GM12878 (cell line): Measurements from ENCODE around the gene CTXND1. TPM values are rescaled to one million over a fixed set of nuclear protein-coding genes. Genes with fewer than 3 reads are reported as not detected.

ENCODE experiments used
- ATAC-seq: fragments of 200-7000 bp; cut with Tn5 transposase; 3 replicates; pipeline ENCODE4 v1.9.1; 2020; ENCODE audit warnings: mild to moderate bottlenecking, moderate library complexity
- BruUV-seq: library from RNA; stranded (reverse); fragments of 400-500 nt; replicated peaks from 2 replicates; lab custom pipeline; 2021; lab: Mats Ljungman, UMichigan
- CTCF ChIA-PET: fragments of 300-600 bp; sonication (Branson Sonifier 250); formaldehyde crosslinking; extraction: SDS; loops from one replicate; lab custom pipeline; 2021; ENCODE audit warnings: inconsistent platforms; lab: Yijun Ruan, JAX
- POLR2A ChIA-PET: fragments of 350-600 bp; formaldehyde crosslinking; extraction: SDS; loops from one replicate; lab custom pipeline; 2021; ENCODE audit warnings: inconsistent platforms; lab: Charles Lee
- RAD21 ChIA-PET: fragments of 300-600 bp; sonication (Branson Sonifier 250); formaldehyde crosslinking; loops from one replicate; lab custom pipeline; 2023; ENCODE audit warnings: antibody characterized with exemption; ENCODE audit not compliant: unreplicated experiment; lab: Charles Lee
- SMC1A ChIA-PET: fragments of 300-600 bp; sonication (Branson Sonifier 250); formaldehyde crosslinking; loops from one replicate; lab custom pipeline; 2023; ENCODE audit not compliant: unreplicated experiment, uncharacterized antibody; lab: Charles Lee
- DNase-seq: peaks from one replicate; pipeline ENCODE4 v3.0.0-alpha.2; 2011; ENCODE audit warnings: low read depth, low spot score
- FAIRE-seq: peaks from 3 replicates; lab custom pipeline; 2011; peaks lifted over from hg19 to GRCh38; lab: Jason Lieb, UNC
- H2AFZ ChIP-seq: 2 replicates; pipeline ENCODE4 v1.6.0; 2011; ENCODE audit warnings: low read depth, low read length, control low read depth; ENCODE audit not compliant: control insufficient read depth
- H3K27ac ChIP-seq: 2 replicates; pipeline ENCODE4 v1.5.1; 2011; ENCODE audit warnings: control low read depth; ENCODE audit not compliant: control insufficient read depth, insufficient read depth
- H3K27me3 ChIP-seq, 2 experiments: replicated peaks in 1 of 2; 2 replicates each; pipeline versions ENCODE4 v1.6.0 to v1.6.1; 2011; ENCODE audit warnings: low read length in 1 of 2; ENCODE audit not compliant: control insufficient read depth in 2 of 2, insufficient read depth in 2 of 2
- H3K36me3 ChIP-seq, 2 experiments: 2 replicates each; pipeline ENCODE4 v1.5.1; 2011; ENCODE audit warnings: low read length in 1 of 2; ENCODE audit not compliant: control insufficient read depth in 2 of 2, insufficient read depth in 2 of 2
- H3K4me1 ChIP-seq: 2 replicates; pipeline ENCODE4 v1.6.1; 2011; ENCODE audit warnings: mild to moderate bottlenecking, low read length, moderate library complexity, mixed read lengths; ENCODE audit not compliant: control insufficient read depth, insufficient read depth
- H3K4me2 ChIP-seq: 2 replicates; pipeline ENCODE4 v1.6.0; 2011; ENCODE audit warnings: control low read depth; ENCODE audit not compliant: control insufficient read depth, insufficient read depth
- H3K4me3 ChIP-seq: fragments of 200-600 bp; sonication (generic); 2 replicates; pipeline ENCODE4 v1.5.1; 2016
- H3K79me2 ChIP-seq: 2 replicates; pipeline ENCODE4 v1.6.0; 2011; ENCODE audit warnings: low read length; ENCODE audit not compliant: control insufficient read depth, insufficient read depth
- H3K9ac ChIP-seq: 2 replicates; pipeline ENCODE4 v1.8.0; 2011; ENCODE audit warnings: low read length, control low read depth, mixed read lengths; ENCODE audit not compliant: control insufficient read depth, insufficient read depth
- H3K9me3 ChIP-seq: replicated peaks from 3 replicates; pipeline ENCODE4 v1.5.1; 2011; ENCODE audit warnings: mild to moderate bottlenecking, low read length; ENCODE audit not compliant: control insufficient read depth, insufficient read depth
- H4K20me1 ChIP-seq: 2 replicates; pipeline ENCODE4 v1.6.0; 2011; ENCODE audit not compliant: control insufficient read depth, insufficient read depth
- CHD4 ChIP-seq: fragments of 200-600 bp; sonication (generic); IDR thresholded peaks from 2 replicates; pipeline ENCODE4 v1.6.1; 2016; ENCODE audit warnings: mild to moderate bottlenecking
- EGR1 ChIP-seq, 2 experiments: IDR thresholded peaks; 1 replicate in 1 of 2; 2 replicates in 1 of 2; pipeline ENCODE4 v1.6.1; 2011 to 2012; ENCODE audit warnings: low read depth in 2 of 2, low read length in 2 of 2, borderline replicate concordance in 1 of 2, mild to moderate bottlenecking in 1 of 2, moderate library complexity in 1 of 2
- EZH2 ChIP-seq: IDR thresholded peaks from 2 replicates; pipeline ENCODE4 v1.6.1; 2012; ENCODE audit warnings: low read depth, mild to moderate bottlenecking, control low read depth, inconsistent platforms, low read length, borderline replicate concordance; ENCODE audit not compliant: control insufficient read depth
- HDAC6 ChIP-seq: fragments of 200-600 bp; sonication (generic); IDR thresholded peaks from one replicate; pipeline ENCODE4 v1.8.0; 2017; ENCODE audit warnings: antibody characterized with exemption; ENCODE audit not compliant: unreplicated experiment
- NFIC ChIP-seq: IDR thresholded peaks from 2 replicates; pipeline ENCODE4 v1.6.1; 2012; ENCODE audit warnings: low read depth, mild to moderate bottlenecking, inconsistent platforms, low read length, moderate library complexity
- NFYA ChIP-seq: IDR thresholded peaks from 2 replicates; pipeline ENCODE4 v1.6.1; 2011; ENCODE audit warnings: low read depth, mild to moderate bottlenecking, low read length, improper control_type of control experiment, borderline replicate concordance
- PML ChIP-seq: IDR thresholded peaks from 2 replicates; pipeline ENCODE4 v1.6.1; 2012; ENCODE audit warnings: low read length, inconsistent platforms
- POLR2AphosphoS2 ChIP-seq: IDR thresholded peaks from 2 replicates; pipeline ENCODE4 v1.6.1; 2011; ENCODE audit warnings: low read depth, mild to moderate bottlenecking, low read length, improper control_type of control experiment, moderate library complexity
- RAD51 ChIP-seq: fragments of 450-650 bp; IDR thresholded peaks from 2 replicates; pipeline ENCODE4 v1.6.1; 2016; ENCODE audit warnings: moderate library complexity, mild to moderate bottlenecking, inconsistent platforms
- SMC3 ChIP-seq: IDR thresholded peaks from 2 replicates; pipeline ENCODE4 v1.6.1; 2011; ENCODE audit warnings: low read length, improper control_type of control experiment, borderline replicate concordance
- WGBS: methylation state at CpG from one replicate; pipeline ENCODE4 v1.1.6; 2016; ENCODE audit warnings: low lambda C conversion rate; ENCODE audit not compliant: insufficient replicate concordance, insufficient coverage; ENCODE audit errors: missing lambda C conversion rate; 5-methylcytosine and 5-hydroxymethylcytosine counted together
- in situ Hi-C: fragments of 300-500 bp; cut with MboI; formaldehyde crosslinking; loops from 9 replicates; pipeline ENCODE4 v1.14.3; 2018; ENCODE audit warnings: mixed read lengths
- intact Hi-C: fragments of 100-400 bp; cut with micrococcal nuclease; formaldehyde crosslinking; loops from one replicate; pipeline ENCODE4 v1.14.2; 2022; ENCODE audit not compliant: unreplicated experiment
- polyA plus RNA-seq, 11 experiments: library from polyadenylated mRNA; depleted of rRNA in 4 of 11; unstranded in 6 of 11; stranded (reverse) in 5 of 11; fragments of >200 nt; fragmentation: Nextera tagmentation in 4 of 11; fragmentation: Illumina TruSeq in 1 of 11; extraction: Ambion mirVana in 4 of 11; extraction: Trizol in 1 of 11; gene quantifications; 1 replicate in 1 of 11; 2 replicates in 10 of 11; pipeline versions ENCODE4 v1.2.1 to v1.2.3, GENCODE V29; 2011 to 2016; ENCODE audit warnings: inconsistent platforms in 2 of 11, missing spikeins in 2 of 11, low read depth in 1 of 11
- total RNA-seq, 4 experiments: library from RNA; depleted of rRNA in 3 of 4; stranded (reverse); fragments of >200 nt in 3 of 4; fragmentation: Illumina TruSeq in 1 of 4; extraction: Trizol in 1 of 4; gene quantifications; 2 replicates each; pipeline versions ENCODE4 v1.2.1 to v1.2.3, GENCODE V29; 2013 to 2021
- TF ChIP-seq, protein P1 (sequence below): fragments of 450-650 bp; IDR thresholded peaks from 2 replicates; pipeline ENCODE4 v1.6.1; 2016; ENCODE audit warnings: mild to moderate bottlenecking
- TF ChIP-seq, protein P2 (sequence below): fragments of 450-650 bp; IDR thresholded peaks from 2 replicates; pipeline ENCODE4 v1.6.1; 2016; ENCODE audit warnings: mild to moderate bottlenecking
- TF ChIP-seq, protein P3 (sequence below): IDR thresholded peaks from 2 replicates; pipeline ENCODE4 v1.6.1; 2011; ENCODE audit warnings: borderline replicate concordance, low read depth, mild to moderate bottlenecking, moderate library complexity, mixed read lengths, low read length; ENCODE audit not compliant: insufficient read depth; ENCODE audit errors: extremely low read length

Gene CTXND1
- total and polyA plus RNA-seq, 10 of the 15 experiments (the other 5 are each of a cell fraction or from before 2014, with no cell fraction given), result under 0.01 to 0.03 (median 0.02) TPM; not detected in 7

DNA sequence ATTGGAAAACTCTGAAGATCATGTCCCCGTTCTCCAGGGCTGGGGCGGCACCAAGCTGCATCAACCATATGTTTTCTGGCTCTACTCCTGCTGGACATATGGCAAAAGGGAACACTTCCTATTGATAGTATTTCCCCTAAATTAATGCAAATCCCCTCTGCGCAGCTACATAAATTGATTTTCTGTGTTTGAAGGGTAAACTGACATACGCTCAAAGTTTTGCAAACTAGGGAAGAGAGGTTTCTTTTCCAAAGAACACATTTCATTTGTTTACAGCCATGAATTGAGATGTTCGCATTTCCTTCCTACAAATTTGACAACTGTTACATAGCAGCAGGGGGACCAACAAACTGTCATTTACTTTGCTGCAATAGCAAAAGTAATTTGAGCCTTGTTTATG, 35.9 kb downstream of the CTXND1 start:
- DNase-seq, result no peak
- Histone ChIP-seq H3K79me2 (no peaks in the 10 kb centered on the region), H3K4me1 (peaks cover 3% of the 10 kb centered on the region), H3K9me3 (no peaks in the 10 kb centered on the region)
- ChIA-PET RAD21 (no interaction called here), POLR2A (no interaction called here)
- no peak for ATAC-seq
- in situ Hi-C loops (no loop called here), intact Hi-C loops (no loop called here)
- no peak for FAIRE-seq
- TF ChIP-seq EGR1 (IDR thresholded peaks at IDR 0.05; ENCODE audit: borderline replicate concordance in 1 of 2, low read depth in 2 of 2, low read length in 2 of 2) (no peak), NFIC (no peak), POLR2AphosphoS2 (no peak), HDAC6 (no peak), PML (no peak), EZH2 (no peak), SMC3 (no peak), CHD4 (no peak), NFYA (no peak), RAD51 (no peak)
- TF ChIP-seq, protein P1, sequence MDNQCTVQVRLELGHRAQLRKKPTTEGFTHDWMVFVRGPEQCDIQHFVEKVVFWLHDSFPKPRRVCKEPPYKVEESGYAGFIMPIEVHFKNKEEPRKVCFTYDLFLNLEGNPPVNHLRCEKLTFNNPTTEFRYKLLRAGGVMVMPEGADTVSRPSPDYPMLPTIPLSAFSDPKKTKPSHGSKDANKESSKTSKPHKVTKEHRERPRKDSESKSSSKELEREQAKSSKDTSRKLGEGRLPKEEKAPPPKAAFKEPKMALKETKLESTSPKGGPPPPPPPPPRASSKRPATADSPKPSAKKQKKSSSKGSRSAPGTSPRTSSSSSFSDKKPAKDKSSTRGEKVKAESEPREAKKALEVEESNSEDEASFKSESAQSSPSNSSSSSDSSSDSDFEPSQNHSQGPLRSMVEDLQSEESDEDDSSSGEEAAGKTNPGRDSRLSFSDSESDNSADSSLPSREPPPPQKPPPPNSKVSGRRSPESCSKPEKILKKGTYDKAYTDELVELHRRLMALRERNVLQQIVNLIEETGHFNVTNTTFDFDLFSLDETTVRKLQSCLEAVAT, result no peak
- TF ChIP-seq, protein P2, sequence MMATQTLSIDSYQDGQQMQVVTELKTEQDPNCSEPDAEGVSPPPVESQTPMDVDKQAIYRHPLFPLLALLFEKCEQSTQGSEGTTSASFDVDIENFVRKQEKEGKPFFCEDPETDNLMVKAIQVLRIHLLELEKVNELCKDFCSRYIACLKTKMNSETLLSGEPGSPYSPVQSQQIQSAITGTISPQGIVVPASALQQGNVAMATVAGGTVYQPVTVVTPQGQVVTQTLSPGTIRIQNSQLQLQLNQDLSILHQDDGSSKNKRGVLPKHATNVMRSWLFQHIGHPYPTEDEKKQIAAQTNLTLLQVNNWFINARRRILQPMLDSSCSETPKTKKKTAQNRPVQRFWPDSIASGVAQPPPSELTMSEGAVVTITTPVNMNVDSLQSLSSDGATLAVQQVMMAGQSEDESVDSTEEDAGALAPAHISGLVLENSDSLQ, result no peak
- TF ChIP-seq, protein P3, sequence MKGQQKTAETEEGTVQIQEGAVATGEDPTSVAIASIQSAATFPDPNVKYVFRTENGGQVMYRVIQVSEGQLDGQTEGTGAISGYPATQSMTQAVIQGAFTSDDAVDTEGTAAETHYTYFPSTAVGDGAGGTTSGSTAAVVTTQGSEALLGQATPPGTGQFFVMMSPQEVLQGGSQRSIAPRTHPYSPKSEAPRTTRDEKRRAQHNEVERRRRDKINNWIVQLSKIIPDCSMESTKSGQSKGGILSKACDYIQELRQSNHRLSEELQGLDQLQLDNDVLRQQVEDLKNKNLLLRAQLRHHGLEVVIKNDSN, result no peak
- TF ChIP-seq, all 136 proteins: peak for 0
- ChIA-PET CTCF (interaction anchor here (1.7 kb wide), 1 partner anchor 22 kb away, joined by 4 read pairs; no protein-coding TSS in a partner anchor), SMC1A (no interaction called here)
- BruUV-seq, result no TSS peak
- Histone ChIP-seq H3K27ac (no peak overlapping the region), H3K9ac (no peak overlapping the region), H3K27me3 (no peaks in the 10 kb centered on the region; a peak in 1 of 4 replicates), H3K36me3 (no peaks in the 10 kb centered on the region), H2AFZ (no peak overlapping the region), H4K20me1 (no peaks in the 10 kb centered on the region), H3K4me3 (no peak overlapping the region), H3K4me2 (no peak overlapping the region)
- 80% methylated on average over 5 of the region's 5 CpGs for WGBS
